PFSK-1 (cell line): Measurements from ENCODE around the gene GHR.

Experiments used
- FOXP2 ChIP-seq: optimal IDR thresholded peaks from 2 replicates; pipeline ENCODE3; 2011; ENCODE audit warnings: borderline replicate concordance, control low read depth, inconsistent platforms; ENCODE audit not compliant: insufficient read depth; ENCODE audit errors: extremely low read length, extremely low read depth
- POLR2AphosphoS5 ChIP-seq: IDR thresholded peaks from 2 replicates; pipeline ENCODE4 v1.6.1; 2012; ENCODE audit warnings: low read depth, mild to moderate bottlenecking, control low read depth, low read length, moderate library complexity
- SIN3A ChIP-seq: IDR thresholded peaks from 2 replicates; pipeline ENCODE4 v1.6.1; 2012; ENCODE audit warnings: mild to moderate bottlenecking, low read length, moderate library complexity, borderline replicate concordance; ENCODE audit not compliant: insufficient read depth
- TAF1 ChIP-seq: IDR thresholded peaks from 2 replicates; pipeline ENCODE4 v1.6.1; 2012; ENCODE audit warnings: low read length, control low read depth, borderline replicate concordance; ENCODE audit not compliant: insufficient read depth
- TF ChIP-seq, protein P1 (sequence below), 2 experiments: IDR thresholded peaks; 2 replicates each; pipeline versions ENCODE4 v1.6.1 to v1.8.0; 2011 to 2012; ENCODE audit warnings: low read depth in 2 of 2, low read length in 2 of 2, control low read depth in 1 of 2, inconsistent platforms in 1 of 2, mild to moderate bottlenecking in 1 of 2, moderate library complexity in 1 of 2; ENCODE audit not compliant: insufficient read depth in 1 of 2

- TF ChIP-seq POLR2AphosphoS5, result no peak
- TF ChIP-seq TAF1, result no peak
- TF ChIP-seq, protein P1, sequence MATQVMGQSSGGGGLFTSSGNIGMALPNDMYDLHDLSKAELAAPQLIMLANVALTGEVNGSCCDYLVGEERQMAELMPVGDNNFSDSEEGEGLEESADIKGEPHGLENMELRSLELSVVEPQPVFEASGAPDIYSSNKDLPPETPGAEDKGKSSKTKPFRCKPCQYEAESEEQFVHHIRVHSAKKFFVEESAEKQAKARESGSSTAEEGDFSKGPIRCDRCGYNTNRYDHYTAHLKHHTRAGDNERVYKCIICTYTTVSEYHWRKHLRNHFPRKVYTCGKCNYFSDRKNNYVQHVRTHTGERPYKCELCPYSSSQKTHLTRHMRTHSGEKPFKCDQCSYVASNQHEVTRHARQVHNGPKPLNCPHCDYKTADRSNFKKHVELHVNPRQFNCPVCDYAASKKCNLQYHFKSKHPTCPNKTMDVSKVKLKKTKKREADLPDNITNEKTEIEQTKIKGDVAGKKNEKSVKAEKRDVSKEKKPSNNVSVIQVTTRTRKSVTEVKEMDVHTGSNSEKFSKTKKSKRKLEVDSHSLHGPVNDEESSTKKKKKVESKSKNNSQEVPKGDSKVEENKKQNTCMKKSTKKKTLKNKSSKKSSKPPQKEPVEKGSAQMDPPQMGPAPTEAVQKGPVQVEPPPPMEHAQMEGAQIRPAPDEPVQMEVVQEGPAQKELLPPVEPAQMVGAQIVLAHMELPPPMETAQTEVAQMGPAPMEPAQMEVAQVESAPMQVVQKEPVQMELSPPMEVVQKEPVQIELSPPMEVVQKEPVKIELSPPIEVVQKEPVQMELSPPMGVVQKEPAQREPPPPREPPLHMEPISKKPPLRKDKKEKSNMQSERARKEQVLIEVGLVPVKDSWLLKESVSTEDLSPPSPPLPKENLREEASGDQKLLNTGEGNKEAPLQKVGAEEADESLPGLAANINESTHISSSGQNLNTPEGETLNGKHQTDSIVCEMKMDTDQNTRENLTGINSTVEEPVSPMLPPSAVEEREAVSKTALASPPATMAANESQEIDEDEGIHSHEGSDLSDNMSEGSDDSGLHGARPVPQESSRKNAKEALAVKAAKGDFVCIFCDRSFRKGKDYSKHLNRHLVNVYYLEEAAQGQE (IDR thresholded peaks at IDR 0.05; ENCODE audit: insufficient read depth in 1 of 2, low read depth in 2 of 2, low read length in 2 of 2), result no peak
- TF ChIP-seq SIN3A, result no peak
- TF ChIP-seq FOXP2, result no peak
Measured at GRCh38 chr5:42666869-42667268, 243.6 kb downstream of the GHR start.
